Epithelial cell of esophagus (primary cell): ENCODE results near the gene SUGP2.
"Not testable (repeated sequence)": the region's sequence is repeated elsewhere in the genome, so short reads cannot be mapped to it uniquely, and the experiment has no call there.

Experiments used
- DNase-seq: peaks from one replicate; pipeline ENCODE4 v3.0.0; 2010; ENCODE audit warnings: low read depth
- H3K4me3 ChIP-seq: 2 replicates; pipeline ENCODE4 v1.5.1; 2011; ENCODE audit warnings: mild to moderate bottlenecking, low read length, control low read depth
- CTCF ChIP-seq: IDR thresholded peaks from 2 replicates; pipeline ENCODE4 v1.5.1; 2011; ENCODE audit warnings: low read depth, mild to moderate bottlenecking, low read length, control low read depth, inconsistent platforms; ENCODE audit not compliant: insufficient read depth; ENCODE audit errors: missing control alignments

SUGP2 gene

GRCh38 chr19:18960370-18960769, 72.9 kb downstream of the SUGP2 start:
- H3K4me3 ChIP-seq, result no peak overlapping the region
- no peak for DNase-seq
- no peak for TF ChIP-seq CTCF

DNA sequence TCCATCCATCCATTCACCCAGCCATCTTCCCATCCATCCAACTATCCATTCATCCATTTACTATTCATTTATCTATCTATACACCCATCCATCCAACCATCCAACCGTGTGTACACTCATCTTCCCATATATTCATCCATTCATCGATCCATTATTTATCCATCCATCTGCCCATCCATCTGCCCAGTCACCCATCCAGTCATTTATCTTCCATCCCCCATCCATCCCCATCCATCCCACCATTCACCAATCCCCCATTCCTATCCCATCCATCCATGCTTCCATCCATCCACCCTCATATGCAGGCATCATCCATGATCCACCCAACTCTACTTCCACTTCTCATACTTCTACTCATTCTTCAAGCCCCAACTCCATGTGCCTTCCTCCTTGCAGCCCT, 78.3 kb downstream of the SUGP2 start:
- no peak for DNase-seq
- TF ChIP-seq CTCF, result no peak
- no peak overlapping the region for H3K4me3 ChIP-seq

DNA sequence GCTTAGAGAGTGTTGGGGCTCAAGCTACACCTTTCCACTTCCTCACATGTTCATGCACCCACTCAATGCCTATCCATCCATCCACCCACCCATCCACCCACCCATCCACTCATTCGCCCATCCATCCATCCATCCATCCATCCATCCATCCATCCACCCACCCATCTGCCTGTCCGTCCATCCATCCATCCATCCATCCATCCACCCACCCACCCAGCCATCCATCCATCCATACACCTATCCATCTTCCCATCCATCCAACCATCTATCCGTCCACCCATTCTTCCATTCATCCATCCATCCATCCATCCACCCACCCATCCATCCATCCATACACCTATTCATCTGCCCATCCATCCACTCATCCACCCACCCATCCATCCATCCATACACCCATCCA, 79.2 kb downstream of the SUGP2 start:
- TF ChIP-seq CTCF, result no peak
- no peak overlapping the region for H3K4me3 ChIP-seq
- no peak for DNase-seq

DNA sequence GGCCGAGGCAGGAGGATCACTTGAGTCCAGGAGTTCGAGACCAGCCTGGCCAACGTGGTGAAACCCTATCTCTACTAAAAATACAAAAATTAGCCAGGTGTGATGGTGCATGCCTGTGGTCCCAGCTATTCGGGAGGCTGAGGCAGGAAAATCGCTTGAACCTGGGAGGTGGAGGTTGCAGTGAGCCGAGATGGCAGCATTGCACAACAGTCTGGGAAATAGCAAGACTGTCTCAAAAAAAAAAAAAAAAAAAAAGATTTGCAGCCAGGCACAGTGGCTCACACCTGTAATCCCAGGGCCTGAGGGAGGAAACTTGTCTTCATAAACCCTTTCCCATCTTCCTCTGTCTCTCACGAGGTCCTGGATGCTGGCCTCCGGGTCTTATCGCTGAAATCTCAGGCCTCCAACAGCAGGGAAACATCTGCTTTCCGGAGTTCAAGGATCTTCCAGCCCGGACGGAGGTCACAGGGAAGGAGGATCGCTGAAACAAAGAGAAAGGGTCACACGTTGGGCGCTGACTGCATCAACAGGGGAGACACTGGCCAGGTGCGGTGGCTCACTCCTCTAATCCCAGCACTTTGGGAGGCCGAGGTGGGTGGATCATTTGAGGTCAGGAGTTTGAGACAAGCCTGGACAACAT, 80.8 kb downstream of the SUGP2 start:
- DNase-seq, result peak; percentile 81
- H3K4me3 ChIP-seq, result not testable (repeated sequence)

GRCh38 chr19:18951721-18952281, 81.5 kb downstream of the SUGP2 start:
- TF ChIP-seq CTCF, result no peak
- H3K4me3 ChIP-seq, result no peak overlapping the region
- peak; percentile 99 for DNase-seq

- DNase-seq, result no peak
- TF ChIP-seq CTCF, result no peak
- H3K4me3 ChIP-seq, result no peak overlapping the region
Observed at GRCh38 chr19:18949858-18950257, 83.5 kb downstream of the SUGP2 start.

DNA sequence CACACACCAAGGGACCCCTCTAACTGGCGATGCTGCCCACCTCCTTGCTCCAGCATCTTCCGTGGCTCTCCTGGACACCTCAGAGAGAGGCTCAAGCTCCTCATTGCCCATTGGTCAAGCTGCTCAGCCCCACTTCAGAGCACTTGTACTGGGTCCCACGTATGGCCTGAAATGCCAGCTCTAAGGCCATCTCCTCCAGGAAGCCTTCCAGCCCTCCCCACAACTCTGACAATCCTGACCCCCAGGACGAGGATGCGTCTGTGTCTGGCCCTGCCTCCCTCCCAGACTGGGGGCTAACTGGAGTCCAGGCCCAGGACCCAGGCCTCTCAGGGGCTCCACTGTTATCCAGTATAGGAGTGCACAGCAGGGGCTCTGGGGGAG, 84.4 kb downstream of the SUGP2 start:
- DNase-seq, result no peak
- no peak overlapping the region for H3K4me3 ChIP-seq
- no peak for TF ChIP-seq CTCF
